Dermis blood vessel endothelial cell (primary cell): ENCODE results near the gene SFTA2. TPM values are rescaled to one million over a fixed set of nuclear protein-coding genes. Genes with fewer than 3 reads are reported as not detected.
A peak's percentile ranks its signal among the peaks of the same experiment; 100 is the strongest.

Source experiments
- DNase-seq: peaks from one replicate; pipeline ENCODE4 v3.0.0; 2010
- total RNA-seq: library from RNA; depleted of rRNA; stranded (reverse); fragments of >200 nt; gene quantifications from 2 replicates; pipeline ENCODE4 v1.2.3, GENCODE V29; 2014

SFTA2 gene
- total RNA-seq, 1 donor from 2014 or later: not detected

- DNase-seq: peak; percentile 10
Measured at GRCh38 chr6:30889921-30890645, 41.9 kb downstream of the SFTA2 start.

- DNase-seq: no peak
Measured at GRCh38 chr6:30889496-30889885, 42.5 kb downstream of the SFTA2 start.

GRCh38 chr6:30888816-30889495, 43.0 kb downstream of the SFTA2 start:
- DNase-seq: no peak

DNA sequence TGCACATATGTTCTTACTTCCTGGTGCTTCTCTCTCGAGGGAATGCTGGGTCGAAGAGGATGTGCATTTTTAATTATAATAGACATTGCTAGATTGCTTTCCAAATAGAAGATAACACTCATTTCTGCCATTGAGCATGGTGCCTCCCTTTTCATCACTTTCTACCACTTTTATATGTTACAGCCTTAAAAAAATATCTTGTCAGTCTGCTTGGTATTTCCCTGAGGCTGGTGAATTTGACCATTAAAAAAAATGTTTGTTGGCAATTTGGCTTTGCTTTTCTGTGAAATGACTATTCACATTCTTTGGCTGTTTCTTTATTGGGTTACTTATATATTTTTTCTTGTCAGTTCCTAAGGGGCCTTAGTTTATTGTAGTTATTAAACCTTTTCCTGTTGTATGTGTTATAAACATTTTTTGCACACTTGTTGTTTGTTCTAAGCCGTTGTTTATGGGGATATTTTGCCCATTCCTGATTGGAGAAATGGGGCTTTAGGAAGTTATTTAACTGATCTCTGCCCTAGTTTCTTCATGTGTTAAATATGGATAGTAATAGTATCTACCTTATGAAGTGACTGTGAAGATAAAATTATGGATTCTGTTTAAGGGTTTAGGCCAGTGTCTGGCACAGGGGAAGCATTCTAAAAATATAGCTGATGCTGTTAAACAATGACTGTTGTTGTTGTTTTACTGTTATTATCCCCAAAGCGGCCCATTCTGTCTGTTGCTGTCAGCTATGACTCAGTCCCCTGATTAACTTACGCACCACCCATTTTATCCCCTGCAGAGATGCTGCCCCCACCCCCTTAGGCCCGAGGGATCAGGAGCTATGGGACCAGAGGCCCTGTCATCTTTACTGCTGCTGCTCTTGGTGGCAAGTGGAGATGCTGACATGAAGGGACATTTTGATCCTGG, 43.8 kb downstream of the SFTA2 start:
- peak; percentile 36 for DNase-seq

DNA sequence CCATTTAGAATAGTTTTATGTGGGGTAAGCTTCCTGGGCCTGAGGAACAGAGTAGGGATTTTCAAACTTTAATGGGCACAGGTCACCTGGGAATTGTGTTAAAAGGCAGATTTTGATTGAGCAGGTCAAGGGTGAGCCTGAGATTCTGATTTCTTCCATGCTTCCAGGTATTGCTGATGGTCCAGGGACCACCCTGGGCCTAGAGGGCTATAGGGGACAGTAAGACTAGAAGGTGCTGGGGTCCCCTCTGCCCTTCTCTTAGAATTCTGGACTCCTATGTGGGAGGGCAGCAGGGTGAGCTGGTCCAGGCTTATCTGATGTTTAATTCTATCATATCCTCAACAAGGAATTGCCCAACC, 45.1 kb downstream of the SFTA2 start:
- DNase-seq: no peak

DNA sequence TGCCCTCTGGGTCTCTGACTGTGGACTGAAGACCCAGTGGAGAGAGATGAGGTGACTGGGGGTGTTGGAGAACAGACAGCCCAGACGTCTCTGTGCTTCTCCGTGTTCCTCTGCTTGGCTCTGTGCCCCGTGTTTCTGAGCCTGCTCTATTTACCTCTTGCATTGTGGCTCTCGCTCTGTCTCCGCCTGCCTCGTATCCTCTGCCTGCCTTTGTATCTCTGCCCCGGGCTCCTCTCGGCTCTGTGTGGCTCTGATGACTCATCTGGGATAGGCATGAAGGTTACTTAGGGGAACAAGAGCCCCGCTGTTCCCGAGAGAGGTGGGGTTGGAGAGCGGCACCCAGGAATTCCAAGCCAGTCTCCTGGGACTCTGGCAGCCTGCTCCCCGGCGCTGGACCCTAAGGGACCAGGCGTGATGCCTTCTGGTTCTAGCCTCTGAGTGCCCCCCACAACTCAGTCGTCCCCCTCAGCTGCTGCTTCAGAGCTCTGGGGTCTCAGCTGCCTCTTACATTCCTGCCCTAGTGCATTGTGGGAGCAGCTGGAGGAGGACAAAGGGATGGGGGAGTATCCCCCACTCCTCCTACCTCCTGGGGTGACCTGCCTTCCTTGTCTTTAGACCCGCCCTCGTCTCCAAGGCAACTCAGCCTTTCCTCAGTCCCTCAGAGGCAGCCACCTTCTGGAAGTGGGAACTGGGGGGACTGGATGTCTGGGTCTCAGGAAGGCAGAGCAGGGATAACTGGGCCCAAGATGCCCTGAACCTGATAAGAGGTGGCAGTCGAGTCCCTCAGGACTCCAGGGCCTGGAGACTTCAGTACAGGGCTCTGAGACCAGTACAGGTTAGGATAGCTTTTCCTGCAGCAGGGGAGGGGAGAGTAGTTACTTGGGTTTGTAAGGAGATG, 45.7 kb downstream of the SFTA2 start:
- DNase-seq: peak; percentile 55

DNA sequence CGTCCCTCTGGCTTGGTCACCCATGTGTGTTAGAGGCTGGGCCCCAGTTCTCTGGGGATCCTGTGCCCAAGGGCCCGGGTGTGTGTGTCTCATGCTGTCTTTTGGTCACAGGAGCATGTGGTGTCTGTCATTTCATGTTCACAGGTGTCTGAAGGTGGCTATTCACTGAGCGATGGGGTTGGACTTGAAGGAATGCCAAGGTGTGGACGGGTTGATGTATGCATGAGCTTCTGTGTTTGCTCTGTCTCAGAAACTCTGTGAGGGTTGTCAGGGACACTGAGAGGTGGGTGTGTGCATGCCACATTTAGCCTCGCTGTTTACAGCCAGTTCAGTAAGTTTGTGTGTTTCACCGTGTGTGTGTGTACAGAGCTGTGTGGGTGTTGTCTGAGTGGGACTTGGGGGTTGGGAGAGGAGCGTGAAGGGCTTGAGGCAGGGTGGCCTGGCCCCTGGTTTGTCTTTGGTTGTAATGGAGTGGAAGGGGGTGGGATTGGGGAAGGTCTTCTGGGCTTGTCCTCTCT, 46.4 kb downstream of the SFTA2 start:
- DNase-seq: peak; percentile 13

DNA sequence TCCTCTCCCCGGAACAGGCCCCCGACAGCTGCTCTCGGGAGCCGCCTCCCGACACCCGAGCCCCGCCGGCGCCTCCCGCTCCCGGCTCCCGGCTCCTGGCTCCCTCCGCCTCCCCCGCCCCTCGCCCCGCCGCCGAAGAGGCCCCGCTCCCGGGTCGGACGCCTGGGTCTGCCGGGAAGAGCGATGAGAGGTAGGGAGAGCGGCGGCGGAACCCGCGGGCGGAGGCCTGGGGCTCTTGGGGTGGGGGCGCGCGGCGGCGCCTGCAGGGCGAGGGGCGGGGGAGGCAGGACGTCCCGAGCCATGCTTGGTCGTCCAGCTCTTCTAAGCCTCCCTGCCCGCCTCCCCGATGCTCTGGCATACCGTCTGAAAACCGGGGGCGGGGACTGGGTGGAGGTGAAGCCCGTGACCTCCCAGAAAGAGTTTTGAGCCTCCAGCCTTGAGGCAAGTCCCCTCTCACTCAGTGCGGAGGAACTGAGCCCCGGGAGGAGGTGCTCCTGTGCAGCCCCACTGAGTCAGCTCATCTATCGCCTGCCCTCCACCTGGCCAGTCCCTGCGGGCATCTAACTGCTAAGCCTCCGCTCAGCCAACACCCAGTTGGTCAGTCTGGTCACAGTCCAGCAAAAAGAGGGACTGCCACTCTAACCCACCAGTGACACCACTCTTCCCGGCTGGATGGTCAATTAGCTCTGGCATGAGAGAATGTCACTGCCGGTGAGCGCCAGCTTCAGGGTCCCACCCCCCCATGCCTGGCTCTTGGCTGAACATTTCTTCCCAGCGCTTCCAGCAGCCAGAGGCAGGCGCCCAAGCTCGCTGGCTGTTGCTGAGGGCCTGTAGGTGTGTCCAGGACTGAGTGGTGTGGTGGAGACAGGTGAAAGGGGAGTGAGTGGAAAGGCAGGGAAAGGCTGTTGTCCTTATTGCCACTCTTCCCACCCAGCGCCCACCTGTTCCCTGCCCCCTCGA, 47.2 kb downstream of the SFTA2 start:
- peak; percentile 25 for DNase-seq

GRCh38 chr6:30883685-30884520, 48.1 kb downstream of the SFTA2 start, which contains the start of gene DDR1:
TSS of gene DDR1 (plus strand) at chr6:30884519. CDS start at chr6:30888730, 4,211 bp downstream.
- DNase-seq: peak; percentile 23

DNA sequence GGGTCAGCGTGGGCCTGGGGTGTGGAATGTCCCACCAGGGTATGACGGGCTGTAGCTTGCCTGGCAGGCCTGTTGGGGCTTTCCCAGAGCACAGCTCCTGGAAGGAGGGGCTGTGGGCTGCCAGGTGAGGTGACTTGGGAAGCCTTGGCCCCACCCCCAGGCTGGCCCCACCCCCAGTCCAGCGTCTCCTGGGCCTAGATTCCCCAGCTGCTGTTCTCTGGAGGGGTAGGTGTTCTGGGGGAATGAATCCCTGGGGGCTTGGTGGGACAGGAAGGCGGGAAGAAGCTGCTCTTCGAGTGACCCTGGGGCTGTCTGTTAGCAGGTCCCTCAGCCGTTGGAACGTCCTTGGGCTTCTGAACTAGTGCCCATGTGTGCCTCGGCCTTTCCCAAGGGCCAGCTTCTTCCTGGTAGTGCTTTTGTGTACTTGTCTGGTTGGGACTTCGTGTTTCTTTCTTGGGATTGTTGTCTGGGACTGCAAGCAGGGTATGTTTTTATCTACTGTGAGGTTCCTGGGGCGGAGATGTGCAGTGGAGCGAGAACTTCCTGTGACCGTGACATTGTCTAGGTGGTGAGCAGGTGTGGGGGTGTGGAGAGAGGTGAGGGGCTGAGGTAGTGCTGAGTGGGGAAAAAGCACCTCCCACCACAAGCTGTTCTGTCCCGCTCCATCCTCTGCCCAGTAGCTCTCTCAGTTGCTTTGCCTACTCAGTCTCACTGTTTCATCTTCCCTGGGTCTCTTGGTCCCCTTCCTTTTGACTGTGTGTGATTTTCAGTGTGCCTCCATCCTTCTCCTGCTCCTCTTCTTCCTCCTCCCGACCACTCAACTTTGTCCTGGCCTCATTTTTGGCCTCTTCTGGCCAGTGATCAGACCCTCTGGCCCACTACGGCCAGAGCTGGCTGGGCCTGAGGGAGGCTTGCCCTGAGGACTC, 48.9 kb downstream of the SFTA2 start:
- DNase-seq: no peak

GRCh38 chr6:30882204-30882758, 49.7 kb downstream of the SFTA2 start:
- DNase-seq: no peak

GRCh38 chr6:30881392-30882203, 50.4 kb downstream of the SFTA2 start:
- no peak for DNase-seq

Other genes starting within 250 kb of the SFTA2 start
- 41.7 and 64.8 TPM in 2 replicates for gene PPP1R18, start 245.5 kb downstream of the SFTA2 start, total RNA-seq
- gene NRM, start 241.2 kb downstream of the SFTA2 start, total RNA-seq: 3.1 and 4.6 TPM in 2 replicates
- gene MDC1, start 214.9 kb downstream of the SFTA2 start, total RNA-seq: 6.3 and 12.5 TPM in 2 replicates
- gene TUBB, start 211.8 kb downstream of the SFTA2 start, total RNA-seq: 301 and 692 TPM in 2 replicates
- gene FLOT1, start 189.5 kb downstream of the SFTA2 start, total RNA-seq: 71.5 and 124 TPM in 2 replicates
- 74.4 and 134 TPM in 2 replicates for gene IER3, start 187.6 kb downstream of the SFTA2 start, total RNA-seq
- gene DDR1, start 47.7 kb downstream of the SFTA2 start, total RNA-seq: 8.5 and 9.1 TPM in 2 replicates
- gene GTF2H4, start 24.0 kb downstream of the SFTA2 start, total RNA-seq: 16.2 and 26.4 TPM in 2 replicates
- 11.7 and 20.5 TPM in 2 replicates for gene VARS2, start 17.9 kb downstream of the SFTA2 start, total RNA-seq
- gene MUCL3, start 8.8 kb upstream of the SFTA2 start, total RNA-seq: not detected in 2 replicates
- gene MUC21, start 51.5 kb upstream of the SFTA2 start, total RNA-seq: not detected in 2 replicates
- not detected in 2 replicates for gene MUC22, start 78.3 kb upstream of the SFTA2 start, total RNA-seq
- gene C6orf15, start 180.4 kb upstream of the SFTA2 start, total RNA-seq: 0.14 TPM in 1 of 2 replicates, not detected in the other
- 0.17 and 4.7 TPM in 2 replicates for gene PSORS1C1, start 182.6 kb upstream of the SFTA2 start, total RNA-seq
- not detected in 2 replicates for gene CDSN, start 188.3 kb upstream of the SFTA2 start, total RNA-seq
- not detected in 2 replicates for gene PSORS1C2, start 206.9 kb upstream of the SFTA2 start, total RNA-seq
- 12.3 and 18.1 TPM in 2 replicates for gene CCHCR1, start 225.6 kb upstream of the SFTA2 start, total RNA-seq
- 15.8 and 39.1 TPM in 2 replicates for gene TCF19, start 226.4 kb upstream of the SFTA2 start, total RNA-seq
- 0.68 TPM in 1 of 2 replicates, not detected in the other for gene POU5F1, start 238.5 kb upstream of the SFTA2 start, total RNA-seq